C4-2B (cell line): ENCODE data around the gene MAPRE2.

ENCODE experiments used
- ZFX ChIP-seq: fragments of 450-650 bp; IDR thresholded peaks from 2 replicates; pipeline ENCODE4 v1.6.1; 2017
- TF ChIP-seq, protein P1 (sequence below): fragments of 450-650 bp; conservative IDR thresholded peaks from 2 replicates; pipeline ENCODE4 v1.5.1; 2017; ENCODE audit warnings: mild to moderate bottlenecking

DNA sequence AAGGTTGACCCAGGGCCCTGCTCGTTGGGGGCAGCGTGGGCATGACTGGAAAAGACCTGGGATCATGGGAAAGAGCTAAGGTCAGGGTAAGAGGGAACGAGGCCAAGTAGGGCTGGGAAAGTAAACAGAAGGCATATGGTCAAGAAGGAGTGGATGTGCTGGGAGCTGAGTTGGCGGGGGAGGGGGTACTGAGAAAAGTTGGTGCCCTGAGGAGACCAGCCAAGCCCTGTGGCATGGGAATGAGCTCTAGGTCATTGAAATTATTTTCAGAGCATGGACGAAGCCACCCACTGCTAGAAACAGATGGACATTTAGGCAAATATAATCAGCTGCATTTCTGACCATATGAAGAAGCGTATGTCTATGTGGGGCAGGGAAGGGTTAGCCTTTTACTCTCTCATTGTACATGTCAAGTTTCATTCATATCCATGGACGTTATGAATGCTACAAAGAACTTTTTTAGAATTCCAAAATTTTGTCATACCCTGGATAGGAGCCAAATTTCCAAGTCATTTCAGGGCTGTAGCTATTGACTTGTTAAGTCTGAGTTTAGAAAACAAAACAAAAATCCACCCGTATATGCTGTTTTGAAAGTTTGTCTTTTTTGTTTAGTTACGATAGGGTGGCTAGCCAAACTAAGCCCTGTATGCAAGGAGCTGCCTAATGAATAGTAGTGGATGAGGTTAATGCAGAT lies 19.1 kb downstream of the MAPRE2 start:
- TF ChIP-seq, protein P1, sequence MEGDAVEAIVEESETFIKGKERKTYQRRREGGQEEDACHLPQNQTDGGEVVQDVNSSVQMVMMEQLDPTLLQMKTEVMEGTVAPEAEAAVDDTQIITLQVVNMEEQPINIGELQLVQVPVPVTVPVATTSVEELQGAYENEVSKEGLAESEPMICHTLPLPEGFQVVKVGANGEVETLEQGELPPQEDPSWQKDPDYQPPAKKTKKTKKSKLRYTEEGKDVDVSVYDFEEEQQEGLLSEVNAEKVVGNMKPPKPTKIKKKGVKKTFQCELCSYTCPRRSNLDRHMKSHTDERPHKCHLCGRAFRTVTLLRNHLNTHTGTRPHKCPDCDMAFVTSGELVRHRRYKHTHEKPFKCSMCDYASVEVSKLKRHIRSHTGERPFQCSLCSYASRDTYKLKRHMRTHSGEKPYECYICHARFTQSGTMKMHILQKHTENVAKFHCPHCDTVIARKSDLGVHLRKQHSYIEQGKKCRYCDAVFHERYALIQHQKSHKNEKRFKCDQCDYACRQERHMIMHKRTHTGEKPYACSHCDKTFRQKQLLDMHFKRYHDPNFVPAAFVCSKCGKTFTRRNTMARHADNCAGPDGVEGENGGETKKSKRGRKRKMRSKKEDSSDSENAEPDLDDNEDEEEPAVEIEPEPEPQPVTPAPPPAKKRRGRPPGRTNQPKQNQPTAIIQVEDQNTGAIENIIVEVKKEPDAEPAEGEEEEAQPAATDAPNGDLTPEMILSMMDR, result no peak
- no peak for TF ChIP-seq ZFX
